HFFc6 (cell line): Measurements from ENCODE around the gene FAM43B. TPM values are rescaled to one million over a fixed set of nuclear protein-coding genes. Genes with fewer than 3 reads are reported as not detected.

Experiments
- DNase-seq: peaks from one replicate; pipeline ENCODE4 v3.0.0-alpha.2; 2018
- H3K27ac Mint-ChIP-seq: 2 replicates; pipeline ENCODE4 v1.8.0; 2020; ENCODE audit warnings: mild to moderate bottlenecking, mixed read lengths
- H3K27me3 Mint-ChIP-seq: 2 replicates; pipeline ENCODE4 v1.8.0; 2021; ENCODE audit warnings: mild to moderate bottlenecking, moderate library complexity, mixed read lengths; ENCODE audit not compliant: insufficient read depth
- H3K36me3 Mint-ChIP-seq: 2 replicates; pipeline ENCODE4 v1.8.0; 2021; ENCODE audit warnings: low read depth, mixed read lengths
- H3K4me1 Mint-ChIP-seq: 2 replicates; pipeline ENCODE4 v1.8.0; 2020; ENCODE audit warnings: low read depth, mixed read lengths
- H3K4me3 Mint-ChIP-seq: 2 replicates; pipeline ENCODE4 v1.8.0; 2020; ENCODE audit warnings: mild to moderate bottlenecking, moderate library complexity, mixed read lengths
- H3K9me3 Mint-ChIP-seq: 2 replicates; pipeline ENCODE4 v1.8.0; 2020; ENCODE audit warnings: mild to moderate bottlenecking, mixed read lengths
- CTCF ChIP-seq: fragments of 200-600 bp; sonication (generic); IDR thresholded peaks from 2 replicates; pipeline ENCODE4 v1.5.0; 2021; ENCODE audit warnings: antibody characterized with exemption, mild to moderate bottlenecking
- total RNA-seq, 6 experiments: library from RNA; stranded (reverse); fragmentation: NEBNext Ultra II Directional; extraction: Animal tissue kit (Norgen Biotek cat#: 25700); gene quantifications; 2 replicates in 1 of 6; 3 replicates in 5 of 6; pipeline ENCODE4 v1.2.3, GENCODE V29; 2021

The FAM43B gene
- total RNA-seq, 6 experiments from 2014 or later: 0.07 TPM; not detected in 5

GRCh38 chr1:20603504-20604464, 51.4 kb downstream of the FAM43B start:
- H3K4me3 Mint-ChIP-seq: peak overlapping the region; percentile 64
- H3K27ac Mint-ChIP-seq: peak overlapping the region; percentile 98
- no peak for TF ChIP-seq CTCF
- peaks cover 27% of the 10 kb centered on the region for H3K36me3 Mint-ChIP-seq
- peaks cover 80% of the 10 kb centered on the region for H3K4me1 Mint-ChIP-seq
- no peaks in the 10 kb centered on the region for H3K9me3 Mint-ChIP-seq
- peak; percentile 98 for DNase-seq
- H3K27me3 Mint-ChIP-seq: peaks cover 2% of the 10 kb centered on the region; the same call in 1 of the 2 replicates

Other genes starting within 250 kb of the FAM43B start
- 10 to 100 TPM; 40.3 to 57.8 (median 42.6) TPM for gene CAMK2N1, start 66.4 kb upstream of the FAM43B start, total RNA-seq
- gene MUL1, start 44.4 kb upstream of the FAM43B start, total RNA-seq: 10 to 100 TPM; 26.9 to 36.4 (median 27.8) TPM
- 10 to 100 TPM in 4 of 6 experiments, 1 to 10 TPM in 2; 6.7 to 15.4 (median 13.3) TPM for gene CDA, start 36.5 kb downstream of the FAM43B start, total RNA-seq
- gene PINK1, start 80.9 kb downstream of the FAM43B start, total RNA-seq: 100 to 1,000 TPM in 3 of 6 experiments, 10 to 100 TPM in 3; 89.9 to 134 (median 99.1) TPM
- 100 to 1,000 TPM; 266 to 291 (median 281) TPM for gene DDOST, start 108.8 kb downstream of the FAM43B start, total RNA-seq
- gene KIF17, start 165.4 kb downstream of the FAM43B start, total RNA-seq: 1 to 10 TPM; 5.8 to 8.1 (median 7.4) TPM
- gene SH2D5, start 180.1 kb downstream of the FAM43B start, total RNA-seq: 10 to 100 TPM; 12.0 to 15.9 (median 13.2) TPM
- 100 to 1,000 TPM; 171 to 207 (median 200) TPM for gene HP1BP3, start 234.7 kb downstream of the FAM43B start, total RNA-seq